Activated CD4-positive, alpha-beta T cell treated with anti-CD3 and anti-CD28 coated beads, Interleukin-2, amount 50 U/mL, for 1 hour (primary cell): ENCODE data around the gene HELZ.
"Not testable (repeated sequence)": the region's sequence is repeated elsewhere in the genome, so short reads cannot be mapped to it uniquely, and the experiment has no call there.

Experiments used
- DNase-seq: peaks from one replicate; pipeline ENCODE4 v3.0.0-alpha.2; 2020

Gene HELZ

GRCh38 chr17:67183531-67183930 lies 61.5 kb downstream of the HELZ start:
- no peak for DNase-seq

DNA sequence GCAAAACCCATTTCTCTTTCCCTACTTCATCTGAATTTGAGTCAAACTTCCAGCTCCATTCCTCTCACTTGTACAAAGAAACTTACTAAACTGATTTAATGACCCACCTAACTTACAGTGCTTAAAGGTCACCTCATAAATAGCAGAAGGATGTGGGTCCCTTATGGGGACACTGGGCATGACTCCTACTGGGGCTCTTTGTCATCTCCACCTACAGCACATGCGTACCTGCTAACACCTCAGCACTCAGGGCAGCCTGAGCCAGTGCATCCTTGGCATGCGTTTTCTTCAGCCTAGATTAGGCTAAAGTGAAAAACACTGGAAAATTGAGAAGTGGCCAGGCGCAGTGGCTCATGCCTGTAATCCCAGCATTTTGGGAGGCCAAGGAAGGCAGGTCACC lies 63.2 kb downstream of the HELZ start:
- DNase-seq = no peak

- DNase-seq = no peak
Measured at GRCh38 chr17:67180275-67180674, 64.7 kb downstream of the HELZ start.

GRCh38 chr17:67178555-67178954 lies 66.4 kb downstream of the HELZ start:
- DNase-seq = no peak

DNA sequence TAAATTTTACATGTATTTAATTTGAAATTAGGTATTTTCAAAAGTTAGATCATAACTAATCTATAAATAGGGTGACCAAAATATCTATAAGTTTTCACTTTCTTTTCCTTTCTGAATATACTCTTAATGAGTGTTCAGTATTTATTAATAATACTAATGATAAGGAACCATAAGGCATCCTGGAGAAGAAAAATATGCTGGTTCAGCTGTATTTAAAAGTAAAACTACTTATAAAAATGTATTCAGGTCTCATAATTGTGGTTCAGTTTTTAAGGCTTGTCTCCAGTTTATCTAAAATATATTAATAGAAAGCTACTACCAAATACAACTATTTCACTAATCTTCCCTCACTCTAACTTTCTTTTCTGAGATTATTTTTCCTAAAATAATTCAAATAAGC lies 67.3 kb downstream of the HELZ start:
- DNase-seq = no peak

GRCh38 chr17:67174190-67174589 lies 70.8 kb downstream of the HELZ start:
- DNase-seq = no peak

GRCh38 chr17:67171560-67171959 lies 73.4 kb downstream of the HELZ start:
- no peak for DNase-seq

GRCh38 chr17:67168496-67168895 lies 76.5 kb downstream of the HELZ start:
- DNase-seq = no peak

DNA sequence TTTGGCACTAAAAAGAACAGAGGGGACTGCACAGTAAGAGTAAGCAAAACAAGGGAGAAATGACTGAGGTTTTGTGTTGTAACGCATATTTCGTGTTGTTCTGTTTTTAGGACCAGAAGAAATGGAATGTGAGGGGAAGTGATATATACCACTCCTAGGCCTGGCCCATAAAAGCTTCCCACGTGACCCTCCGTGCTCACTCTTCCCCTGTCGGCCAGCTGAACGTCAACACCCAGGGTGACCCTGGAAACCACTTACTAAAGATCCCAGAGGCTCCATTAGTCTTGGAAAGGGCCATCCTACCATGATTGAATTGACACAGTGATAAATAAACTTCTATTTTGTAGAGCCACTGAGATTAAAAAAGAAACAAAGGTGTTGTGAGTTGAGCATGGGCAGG lies 79.8 kb downstream of the HELZ start:
- no peak for DNase-seq

- no peak for DNase-seq
Measured at GRCh38 chr17:67164302-67164701, 80.7 kb downstream of the HELZ start.

DNA sequence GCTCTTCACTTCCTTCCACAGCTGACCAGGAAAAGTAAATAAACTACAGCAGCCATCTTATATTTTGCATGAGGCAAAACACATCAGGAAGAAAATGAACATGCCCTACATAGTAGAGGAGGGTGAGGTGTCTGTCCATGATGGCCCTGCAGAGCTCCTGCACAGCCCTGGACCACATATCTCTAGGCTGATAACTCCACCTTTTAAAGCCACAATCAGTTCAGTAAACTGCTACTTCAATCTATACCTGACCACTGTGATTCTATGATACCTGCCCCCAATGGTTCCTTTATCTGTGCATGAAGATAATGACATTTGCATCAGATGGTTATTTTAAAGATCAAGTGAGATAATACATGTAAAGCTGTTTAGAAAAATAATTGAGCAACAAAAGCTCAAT lies 82.2 kb downstream of the HELZ start:
- no peak for DNase-seq

DNA sequence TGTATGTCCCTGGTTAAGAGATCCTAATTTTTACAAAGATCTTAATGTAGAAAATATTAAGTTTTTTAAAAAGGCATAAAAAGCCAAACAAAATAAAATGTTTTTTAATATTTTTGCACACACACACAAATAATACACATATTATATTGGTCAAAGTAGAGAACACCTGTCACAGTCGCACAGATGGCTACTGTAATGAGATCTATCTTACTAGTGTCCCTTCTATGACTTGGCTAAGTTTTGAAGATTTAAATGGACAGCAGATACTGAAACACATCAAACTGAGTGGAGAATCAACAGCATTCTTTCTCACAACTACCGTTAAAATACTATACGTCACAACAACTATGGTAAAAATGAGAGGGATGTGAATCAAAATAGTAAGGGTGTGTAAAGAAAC lies 83.4 kb downstream of the HELZ start:
- no peak for DNase-seq

- no peak for DNase-seq
Measured at GRCh38 chr17:67160791-67161190, 84.2 kb downstream of the HELZ start.

- no peak for DNase-seq
Measured at GRCh38 chr17:67157732-67158639, 87.0 kb downstream of the HELZ start.

GRCh38 chr17:67156269-67157199 lies 88.5 kb downstream of the HELZ start:
- DNase-seq = no peak

DNA sequence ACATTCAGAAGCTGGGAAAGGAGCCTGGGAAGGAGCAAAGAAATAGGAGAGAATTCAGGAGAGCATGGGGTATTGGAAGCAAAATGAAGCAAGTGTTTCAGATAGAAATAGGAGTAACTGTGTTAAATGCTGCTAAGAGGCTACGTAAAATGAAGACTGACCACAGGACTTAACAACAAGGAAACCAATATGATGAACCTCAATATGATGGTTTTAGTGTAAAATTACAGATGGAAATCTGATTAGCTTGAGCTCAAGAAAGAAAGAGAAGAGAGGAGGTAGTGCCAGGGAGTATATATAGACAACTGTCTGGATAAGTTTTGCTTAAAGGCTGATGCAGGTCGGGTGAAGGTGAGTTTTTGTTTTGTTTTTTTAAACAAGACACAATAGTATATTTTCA lies 92.2 kb downstream of the HELZ start:
- DNase-seq = no peak

GRCh38 chr17:67151717-67152116 lies 93.3 kb downstream of the HELZ start:
- no peak for DNase-seq

GRCh38 chr17:67150826-67151225 lies 94.2 kb downstream of the HELZ start:
- DNase-seq = no peak

DNA sequence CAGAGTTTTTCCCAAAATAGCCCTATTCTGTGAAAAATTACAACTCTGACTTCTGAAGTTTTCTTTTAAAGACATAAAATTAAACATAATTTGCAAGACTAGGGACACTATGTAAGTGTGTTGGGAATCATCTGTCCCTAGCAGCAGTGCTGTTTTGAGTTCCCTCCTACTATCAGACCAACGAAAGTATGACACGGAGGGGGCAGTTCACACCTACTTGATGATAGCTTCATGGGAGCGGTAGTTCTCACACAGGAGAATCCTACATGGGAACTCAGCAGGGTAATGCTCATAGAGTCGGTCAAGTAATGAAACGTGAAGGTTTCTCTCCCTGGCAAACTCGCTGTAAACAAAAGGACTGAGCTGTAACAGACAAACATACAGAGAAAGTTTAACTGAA lies 96.6 kb downstream of the HELZ start:
- no peak for DNase-seq

- no peak for DNase-seq
Measured at GRCh38 chr17:67145183-67145805, 99.7 kb downstream of the HELZ start.

GRCh38 chr17:67143318-67143717 lies 101.7 kb downstream of the HELZ start:
- no peak for DNase-seq

- DNase-seq = not testable (repeated sequence)
Measured at GRCh38 chr17:67142030-67142429, 103.0 kb downstream of the HELZ start.
